GM21515 (cell line): ENCODE measurements around the gene SIL1.

Experiments
- ATAC-seq: cut with Tn5 transposase; IDR thresholded peaks from one replicate; pipeline ENCODE4 v1.9.1; 2021; ENCODE audit not compliant: unreplicated experiment

SIL1 gene

DNA sequence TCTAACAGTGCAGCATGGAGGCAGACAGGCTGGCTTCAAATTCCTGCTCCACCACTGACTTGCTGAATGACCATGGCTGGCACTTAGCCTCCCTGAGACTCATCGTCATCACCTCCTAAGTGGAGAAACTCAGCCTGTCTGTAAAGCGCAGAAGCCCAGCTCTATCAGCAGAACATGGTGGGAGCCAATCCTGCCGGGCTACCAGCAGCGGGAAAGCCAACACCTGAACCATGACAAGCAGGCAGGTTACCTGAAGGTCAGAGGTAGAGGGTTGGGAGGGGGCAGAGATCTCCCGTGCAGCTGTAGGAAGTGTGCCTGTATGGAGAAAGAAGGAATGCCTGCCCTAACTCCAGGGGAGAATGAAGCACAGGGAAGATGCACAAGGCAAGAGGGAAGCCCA, 250.4 kb downstream of the SIL1 start:
- ATAC-seq = no peak

DNA sequence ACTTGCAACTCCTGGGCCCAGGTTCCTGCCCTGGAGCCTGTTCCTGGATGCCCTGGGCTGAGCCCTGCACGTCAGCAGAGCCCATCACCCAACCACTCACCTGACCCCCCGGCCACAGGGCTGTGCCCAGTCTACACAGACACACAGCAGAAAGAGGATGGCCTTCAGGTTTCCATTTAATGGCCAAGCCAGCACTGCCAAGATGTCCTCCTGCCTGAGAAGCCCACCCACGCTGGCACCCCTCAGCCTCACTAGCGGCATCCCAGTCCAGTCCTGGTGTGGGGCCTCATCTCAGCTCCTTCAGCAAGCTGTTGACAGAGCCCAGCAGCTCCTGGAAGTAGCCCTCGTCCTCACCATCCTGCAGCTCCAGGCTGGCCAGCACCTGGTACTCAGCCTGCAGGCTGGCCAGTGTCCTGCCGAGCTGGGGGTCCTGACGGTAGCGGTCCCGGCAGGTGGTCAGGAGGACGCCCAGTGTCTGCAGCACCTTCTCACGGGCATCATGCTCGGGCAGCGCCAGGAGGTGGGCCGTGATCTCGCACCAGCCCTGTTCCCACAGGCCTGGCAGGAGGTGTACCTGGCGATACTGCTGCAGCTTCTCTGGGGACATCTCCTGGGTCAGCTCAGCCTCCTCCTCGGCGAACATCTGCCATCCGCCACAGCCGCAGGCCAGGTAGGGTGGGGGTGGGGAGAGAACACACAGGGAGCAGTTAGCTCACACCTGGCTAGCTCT, 251.2 kb downstream of the SIL1 start:
- no peak for ATAC-seq

DNA sequence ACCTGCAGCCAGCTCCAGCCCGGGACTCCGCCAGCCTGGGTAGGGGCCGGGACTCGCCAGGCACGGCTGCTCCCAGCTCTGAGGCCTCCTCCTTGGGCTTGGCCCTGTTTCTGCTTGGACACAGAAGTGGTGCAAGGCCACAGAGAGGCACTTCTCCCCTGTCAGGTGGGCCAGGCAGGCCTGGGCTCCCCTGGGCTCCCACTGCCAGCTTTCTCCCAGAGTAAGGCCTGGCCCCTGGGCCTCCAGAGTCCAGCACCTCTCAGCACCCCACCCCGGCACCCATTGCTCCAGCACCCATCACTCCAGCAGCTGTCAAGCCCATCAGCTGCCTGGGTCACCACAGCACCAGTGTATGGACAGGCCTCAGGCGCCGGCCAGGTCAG, 251.9 kb downstream of the SIL1 start:
- ATAC-seq = no peak

DNA sequence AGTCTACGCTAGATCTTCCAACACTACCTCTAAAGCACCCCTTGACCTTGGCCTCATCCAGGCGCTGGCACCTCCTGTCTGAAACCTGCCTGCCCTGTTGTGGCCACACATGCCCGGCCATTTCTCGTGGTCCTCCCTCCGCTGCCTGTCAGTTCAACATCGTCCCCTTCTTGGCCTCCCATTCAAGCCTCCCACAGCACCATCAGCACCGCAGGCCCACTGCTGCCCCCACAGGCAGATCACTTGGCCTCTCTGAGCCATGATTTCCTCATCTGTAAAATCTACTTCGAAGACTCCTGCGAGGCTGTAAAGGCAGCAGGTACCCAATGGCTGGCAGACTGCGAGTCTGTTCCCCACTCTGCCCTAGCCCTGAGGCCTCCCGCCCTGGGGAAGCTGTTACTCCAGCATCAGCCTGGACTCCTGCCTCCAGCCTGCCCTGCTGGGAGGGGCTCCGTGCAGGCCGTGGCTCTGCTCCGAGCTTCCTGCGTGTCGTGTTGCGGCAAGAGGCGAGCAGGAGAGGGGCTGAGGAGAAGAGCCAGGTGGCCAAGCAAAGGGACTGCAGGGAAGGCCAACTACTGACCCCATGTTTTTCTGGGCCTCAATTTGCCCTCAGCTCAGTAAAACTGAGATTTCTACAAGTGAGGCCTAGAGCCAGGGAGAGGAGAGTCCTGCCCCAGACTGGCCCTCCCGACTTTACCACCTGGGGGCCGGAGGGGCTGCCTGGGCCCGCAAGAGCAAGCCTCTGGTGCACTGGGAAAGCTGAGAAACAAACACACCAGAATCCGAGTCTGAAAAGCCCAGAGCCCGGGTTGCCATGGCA, 252.5 kb downstream of the SIL1 start:
- ATAC-seq = no peak

DNA sequence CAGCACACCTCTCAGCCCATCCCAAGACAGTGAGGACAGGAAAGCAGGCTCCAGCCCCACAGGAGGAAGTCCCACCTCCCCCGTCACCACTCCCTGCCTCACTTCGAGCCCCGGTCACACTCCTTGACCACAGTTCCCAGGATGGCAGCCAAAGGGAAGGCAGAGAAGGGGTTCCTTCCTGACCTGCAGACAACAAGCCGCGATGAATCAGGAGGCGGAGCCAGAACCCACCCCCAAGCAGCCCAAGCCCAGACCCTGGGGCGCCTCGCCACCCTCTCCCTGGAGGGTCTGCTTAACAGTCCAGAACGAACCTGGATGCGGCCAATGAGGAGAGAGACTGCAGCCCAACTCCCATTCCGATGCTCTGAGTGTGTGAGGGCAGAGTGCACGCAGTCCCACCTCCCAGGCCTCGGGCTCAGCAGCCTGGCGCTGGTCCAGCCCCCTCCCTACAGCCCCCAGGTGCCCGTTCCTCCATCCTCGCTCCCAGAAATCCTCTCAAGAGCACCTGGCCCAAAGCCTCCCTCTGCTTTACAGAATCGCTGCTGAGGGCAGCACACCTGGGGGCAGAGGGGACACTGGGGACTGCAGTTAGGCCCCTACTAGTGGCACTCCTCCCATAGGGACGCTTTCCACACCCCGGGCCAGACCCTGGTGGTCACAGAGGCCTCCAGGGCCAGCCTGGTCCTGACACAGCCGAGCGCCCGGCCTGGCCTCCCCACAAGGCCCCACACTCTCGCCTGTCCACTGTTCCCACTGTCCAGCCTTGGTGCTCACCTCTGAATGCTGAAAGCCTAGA, 253.4 kb downstream of the SIL1 start:
- no peak for ATAC-seq

DNA sequence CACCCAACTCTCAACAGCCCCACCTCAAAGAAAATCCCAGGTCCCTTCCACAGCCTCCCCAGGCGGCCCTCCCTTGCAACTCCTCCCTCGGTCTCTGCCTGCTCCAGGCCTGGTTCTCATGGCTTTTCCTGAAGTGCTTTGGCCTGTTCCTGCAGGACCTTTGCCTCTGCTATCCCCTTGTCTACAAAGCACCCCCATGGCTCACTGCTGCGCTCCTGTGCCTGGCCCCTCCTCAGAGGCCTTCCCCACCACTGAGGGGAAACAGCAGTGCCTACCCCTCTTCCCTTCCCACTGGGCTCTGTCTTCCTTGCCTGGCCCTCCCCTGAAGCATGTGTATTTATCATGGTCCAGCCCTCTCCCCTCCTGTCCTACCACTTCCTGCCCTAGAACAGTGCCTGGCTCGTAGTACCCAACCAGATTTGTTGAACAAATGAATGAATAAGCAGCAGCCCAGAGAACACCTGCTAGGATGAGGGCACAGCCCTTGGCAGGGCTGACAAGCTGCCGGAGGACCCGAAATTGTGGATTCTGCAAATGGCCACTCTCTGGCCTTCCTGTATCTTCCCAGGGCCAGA, 254.5 kb downstream of the SIL1 start:
- ATAC-seq = no peak

DNA sequence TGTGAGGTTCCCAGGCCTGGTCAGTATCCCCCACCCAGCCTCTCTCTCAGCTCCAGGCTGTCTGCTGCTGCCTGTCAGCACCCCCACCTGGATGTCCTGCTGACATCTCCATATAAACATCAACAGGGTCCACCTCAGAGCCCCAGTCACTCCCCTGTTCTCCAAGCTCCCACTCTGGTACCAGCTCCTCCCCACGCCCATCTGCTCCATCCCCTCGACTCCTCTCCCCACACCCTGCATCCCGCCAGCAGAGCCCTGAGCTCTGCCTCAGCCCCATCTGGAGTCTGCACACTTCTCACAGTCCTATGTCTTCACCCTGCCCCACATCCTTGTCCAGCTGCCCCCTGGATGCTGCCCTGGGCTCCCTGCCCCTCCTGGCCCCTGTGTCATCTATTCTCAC, 255.3 kb downstream of the SIL1 start:
- no peak for ATAC-seq

DNA sequence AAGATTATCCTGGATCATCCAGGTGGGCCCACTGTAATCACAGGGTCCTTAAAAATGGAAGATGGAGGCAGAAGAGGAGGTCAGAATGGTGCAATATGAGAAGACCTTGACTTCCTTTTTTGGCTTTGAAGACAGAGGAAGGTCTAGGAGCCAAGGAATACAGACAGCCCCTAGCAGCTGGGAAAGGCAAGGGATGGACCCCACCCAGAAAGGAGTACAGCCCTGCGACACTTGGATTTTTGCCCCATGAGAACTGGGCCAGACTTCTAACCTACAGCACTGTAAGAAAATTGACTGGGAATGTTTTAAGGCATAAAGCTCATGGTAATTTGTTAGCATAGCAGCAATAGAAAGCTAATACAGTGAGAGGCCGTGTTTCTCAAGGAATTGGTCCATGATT, 256.1 kb downstream of the SIL1 start:
- ATAC-seq = no peak

DNA sequence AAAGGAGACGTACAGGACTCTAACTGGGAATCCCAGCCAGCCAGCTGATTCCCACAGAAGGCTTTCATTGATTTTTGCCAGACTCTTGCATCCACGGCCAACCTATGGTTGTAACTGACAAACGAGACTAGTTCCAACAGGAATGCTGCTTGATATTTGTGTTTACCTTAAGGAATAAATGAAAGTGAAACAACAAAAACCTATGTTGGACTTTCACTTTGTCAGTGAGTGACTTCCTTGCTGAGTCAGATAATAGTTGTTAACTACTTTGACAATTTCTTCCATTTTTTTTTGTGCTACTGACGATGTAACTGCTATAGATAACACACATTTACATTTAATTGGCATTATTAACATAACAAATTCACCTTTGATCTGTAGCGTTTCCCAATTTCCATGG, 259.6 kb downstream of the SIL1 start:
- no peak for ATAC-seq

DNA sequence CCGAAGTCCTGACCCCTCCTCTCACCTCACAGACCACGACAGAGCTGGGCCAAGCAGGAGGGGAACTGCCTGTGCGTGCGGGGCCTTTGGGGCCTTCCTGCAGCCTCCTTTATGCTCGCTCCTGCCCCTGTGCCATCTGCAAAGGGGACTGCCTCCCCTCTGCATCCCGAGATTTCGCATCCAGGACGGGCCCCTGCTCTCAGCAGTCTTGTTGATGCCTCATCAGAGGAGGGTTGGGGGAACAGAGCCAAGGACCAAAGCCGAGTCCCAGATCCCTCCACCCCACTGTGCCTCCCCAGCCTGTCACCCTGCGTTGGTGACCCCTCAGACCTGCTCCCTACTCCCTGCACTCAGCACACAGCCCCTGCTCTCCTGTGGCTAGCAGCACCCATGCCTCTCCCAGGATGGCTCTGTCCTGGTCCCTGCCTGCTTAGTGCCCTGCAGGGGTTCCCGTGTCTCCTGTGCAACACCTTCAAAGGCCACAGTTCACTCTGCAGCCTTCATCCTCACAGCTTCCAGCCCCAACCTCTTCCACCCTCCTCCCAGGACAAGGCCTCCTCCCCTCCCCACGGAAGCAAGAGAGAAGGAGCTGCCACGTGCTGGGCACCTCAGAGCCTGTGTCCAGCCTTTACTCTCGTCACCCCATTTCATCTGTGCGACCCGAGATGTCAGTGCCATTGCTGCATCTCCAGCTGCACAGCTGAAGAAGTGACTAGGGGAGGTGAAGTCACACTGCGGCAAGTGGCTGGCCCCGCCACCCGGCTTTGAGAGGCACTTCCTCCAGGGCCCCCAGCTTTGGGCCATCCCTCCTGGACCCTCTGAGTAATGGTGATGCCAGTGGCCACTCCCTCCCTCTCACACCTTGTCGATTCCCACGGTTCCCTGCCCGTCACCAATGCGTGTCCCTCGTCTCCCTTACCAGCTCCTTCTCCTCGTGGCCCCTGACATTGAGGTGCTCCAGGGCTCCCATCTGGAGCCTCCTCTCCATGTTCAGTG, 260.5 kb downstream of the SIL1 start:
- ATAC-seq = no peak

DNA sequence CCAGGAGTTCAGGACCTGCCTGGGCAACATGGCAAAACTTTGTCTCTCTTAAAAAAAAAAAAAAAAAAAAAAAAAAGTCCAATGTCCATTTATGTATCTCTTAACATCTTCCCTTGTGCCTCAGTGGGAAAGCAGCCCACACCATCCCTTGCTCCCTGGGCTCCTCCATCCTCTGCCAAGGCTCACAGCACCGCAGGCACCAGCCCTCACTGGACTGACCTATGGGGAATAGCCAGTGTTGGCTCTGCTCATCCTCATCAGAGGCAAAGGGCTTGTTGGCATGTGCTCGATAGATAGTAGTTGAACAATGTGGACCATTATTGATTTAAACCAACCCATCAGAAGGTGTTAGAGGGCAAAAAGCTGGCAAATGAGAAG, 261.2 kb downstream of the SIL1 start:
- ATAC-seq = no peak

DNA sequence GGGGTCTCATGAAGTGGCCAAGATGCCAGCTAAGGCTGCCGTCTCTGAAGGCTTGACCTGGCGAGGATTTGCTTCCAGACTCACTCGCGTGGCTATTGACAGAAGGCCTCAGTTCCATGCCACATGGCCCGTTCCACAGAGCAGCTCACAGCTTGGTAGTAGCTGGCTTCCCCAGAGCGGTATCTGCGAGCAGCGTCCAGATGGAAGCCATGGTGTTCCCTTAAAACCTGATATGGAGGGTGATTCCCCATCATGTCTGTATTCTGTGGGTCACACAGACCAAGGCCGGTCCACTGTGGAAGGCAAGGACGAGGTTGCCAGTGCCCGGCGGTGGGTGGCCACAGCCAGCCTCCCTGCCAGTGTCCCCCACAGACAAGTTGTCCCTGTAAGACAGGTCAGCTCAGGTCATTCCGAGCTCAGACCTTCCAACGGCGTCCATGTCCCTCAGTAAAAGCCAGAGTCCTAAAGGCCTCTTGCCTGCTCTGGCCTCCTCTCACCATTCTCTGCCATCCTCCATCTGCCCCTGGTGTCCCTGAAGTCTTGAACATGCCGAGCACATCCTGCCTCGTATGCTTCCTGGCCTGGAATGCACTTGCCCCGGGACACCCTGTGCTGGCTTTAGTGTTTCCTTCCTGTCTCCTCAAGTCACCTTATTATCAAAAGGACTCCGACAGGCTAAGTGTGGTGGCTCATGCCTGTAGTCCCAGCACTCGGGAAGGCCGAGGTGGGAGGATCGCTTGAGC, 261.8 kb downstream of the SIL1 start:
- no peak for ATAC-seq

DNA sequence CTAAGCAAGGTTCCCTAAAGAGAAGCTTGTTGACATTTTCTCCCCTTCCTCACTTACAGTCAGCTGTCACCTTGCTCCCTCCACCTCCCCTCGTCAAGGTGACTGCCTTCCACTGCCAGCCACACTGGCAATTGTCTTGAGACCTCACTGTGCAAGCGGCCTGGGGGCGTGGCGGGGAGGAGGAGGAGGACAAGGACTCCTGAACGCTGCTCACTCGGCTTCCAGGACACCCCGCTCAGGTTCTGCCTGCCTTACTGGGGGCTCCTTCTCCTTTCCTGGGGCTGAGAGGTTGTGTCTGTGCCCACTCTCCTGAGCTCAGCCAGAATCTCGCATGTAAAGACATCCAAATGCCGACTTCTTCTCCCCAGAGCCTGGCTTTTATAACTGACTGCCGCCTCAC, 262.7 kb downstream of the SIL1 start:
- ATAC-seq = no peak

DNA sequence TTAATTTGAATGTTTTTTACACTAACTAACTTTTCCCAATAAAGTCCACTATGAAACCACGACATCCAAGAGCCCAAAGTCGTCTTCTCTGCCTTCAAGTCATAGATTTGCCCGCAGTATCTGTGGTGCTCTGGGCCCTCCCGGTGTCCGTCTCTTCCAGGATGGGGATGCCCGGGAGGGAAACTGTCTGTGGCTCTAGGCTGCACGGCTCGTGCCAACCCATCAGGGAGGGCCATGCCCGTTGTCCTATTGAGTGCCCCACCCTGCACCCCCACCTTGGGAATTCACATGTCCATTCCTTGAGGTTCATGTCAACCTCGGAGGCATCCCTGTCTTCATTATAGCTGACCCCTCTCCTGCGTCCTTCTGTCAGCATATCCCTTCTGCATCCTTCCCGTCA, 263.2 kb downstream of the SIL1 start:
- no peak for ATAC-seq

DNA sequence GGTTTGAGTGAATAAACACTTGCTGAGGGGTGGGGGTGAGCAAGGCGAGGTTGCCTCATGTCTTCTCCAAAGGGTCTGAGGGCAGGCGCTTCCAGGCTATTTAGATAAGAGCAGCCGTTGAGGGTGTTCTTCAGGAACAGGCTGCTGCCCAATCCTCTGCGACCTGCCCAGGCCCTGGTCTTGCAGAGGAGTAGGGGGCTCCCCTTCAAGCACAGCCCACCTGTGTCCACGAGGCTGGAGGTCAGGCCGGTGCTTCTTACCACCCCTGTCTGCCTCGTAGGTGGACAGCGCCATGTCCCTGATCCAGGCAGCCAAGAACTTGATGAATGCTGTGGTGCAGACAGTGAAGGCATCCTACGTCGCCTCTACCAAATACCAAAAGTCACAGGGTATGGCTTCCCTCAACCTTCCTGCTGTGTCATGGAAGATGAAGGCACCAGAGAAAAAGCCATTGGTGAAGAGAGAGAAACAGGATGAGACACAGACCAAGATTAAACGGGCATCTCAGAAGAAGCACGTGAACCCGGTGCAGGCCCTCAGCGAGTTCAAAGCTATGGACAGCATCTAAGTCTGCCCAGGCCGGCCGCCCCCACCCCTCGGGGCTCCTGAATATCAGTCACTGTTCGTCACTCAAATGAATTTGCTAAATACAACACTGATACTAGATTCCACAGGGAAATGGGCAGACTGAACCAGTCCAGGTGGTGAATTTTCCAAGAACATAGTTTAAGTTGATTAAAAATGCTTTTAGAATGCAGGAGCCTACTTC, 264.5 kb downstream of the SIL1 start:
- no peak for ATAC-seq

DNA sequence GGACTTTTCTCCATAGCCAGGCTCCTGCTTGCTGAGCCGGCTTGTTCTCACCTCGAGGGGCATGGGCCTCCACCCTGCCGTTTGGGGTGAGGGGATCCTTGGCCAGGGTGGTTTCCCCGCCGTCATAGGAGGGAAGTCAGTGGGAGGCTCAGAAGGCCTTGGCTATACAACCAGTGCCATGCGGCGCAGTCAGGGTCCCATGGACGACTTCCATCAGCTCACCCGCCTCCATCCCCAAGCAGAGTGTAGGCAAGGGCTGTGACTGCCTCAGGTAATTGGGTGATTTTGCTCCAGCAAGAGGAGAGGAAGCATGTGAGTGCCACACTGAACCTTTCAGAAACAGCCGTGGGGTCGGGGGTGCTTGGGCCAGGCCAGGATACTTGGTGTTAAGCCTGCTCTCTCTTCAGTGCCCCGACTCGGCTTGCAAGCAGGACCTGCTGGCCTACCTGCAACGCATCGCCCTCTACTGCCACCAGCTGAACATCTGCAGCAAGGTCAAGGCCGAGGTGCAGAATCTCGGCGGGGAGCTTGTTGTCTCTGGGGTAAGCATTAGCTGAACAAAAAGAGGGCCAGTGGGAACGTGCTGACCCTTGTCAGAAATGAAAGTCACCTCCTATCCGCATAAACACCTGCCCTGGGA, 265.9 kb downstream of the SIL1 start:
- ATAC-seq = no peak

DNA sequence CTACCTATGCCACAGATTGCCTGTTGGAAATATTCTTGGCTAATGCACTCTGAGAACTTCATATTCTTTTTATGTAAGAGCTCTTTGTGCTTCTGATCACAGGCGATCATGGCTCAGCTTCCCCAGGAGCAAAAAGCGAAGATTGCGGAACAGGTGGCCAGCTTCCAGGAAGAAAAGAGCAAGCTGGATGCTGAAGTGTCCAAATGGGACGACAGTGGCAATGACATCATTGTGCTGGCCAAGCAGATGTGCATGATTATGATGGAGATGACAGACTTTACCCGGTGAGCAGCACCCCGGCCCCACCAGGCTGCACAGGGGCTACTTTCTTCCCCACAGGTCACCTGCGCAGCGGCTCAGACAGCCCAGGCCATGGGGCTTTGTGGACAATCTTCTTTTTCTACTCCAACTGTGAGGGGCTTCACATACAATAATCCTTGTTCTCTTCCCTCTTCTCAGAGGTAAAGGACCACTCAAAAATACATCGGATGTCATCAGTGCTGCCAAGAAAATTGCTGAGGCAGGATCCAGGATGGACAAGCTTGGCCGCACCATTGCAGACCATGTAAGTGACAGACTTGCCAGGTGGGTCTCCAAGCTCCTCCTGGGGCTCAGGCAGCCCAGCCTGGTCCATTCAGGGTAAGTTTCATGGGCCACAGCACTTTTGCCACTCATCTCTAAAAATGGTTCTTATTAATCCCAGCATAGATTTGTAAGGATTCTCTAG, 267.6 kb downstream of the SIL1 start:
- ATAC-seq = no peak

DNA sequence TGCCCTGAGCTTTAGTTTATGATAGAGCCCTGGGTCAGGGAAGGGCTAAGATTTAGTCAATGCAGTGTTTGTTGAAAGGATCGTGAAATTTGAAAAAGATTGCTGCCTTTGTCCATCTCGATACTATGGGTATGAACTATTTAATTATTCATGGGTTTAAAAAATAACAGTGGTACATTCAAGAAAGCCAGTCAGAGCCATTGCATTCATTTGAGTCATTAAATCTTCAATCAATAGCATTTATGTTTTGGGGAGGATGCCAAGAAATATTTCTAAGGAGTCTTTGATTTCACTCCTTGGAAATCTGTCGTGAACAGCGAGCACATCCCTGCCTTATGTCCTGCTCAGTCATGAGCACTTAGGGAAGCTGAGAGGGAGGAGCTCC, 268.6 kb downstream of the SIL1 start:
- no peak for ATAC-seq
